H1 (cell line): ENCODE measurements around the gene RNF130.

ENCODE experiments used
- CBX8 ChIP-seq: fragments of 300-800, 300-1000 bp; sonication (generic); IDR thresholded peaks from 2 replicates; pipeline ENCODE4 v1.7.1; 2016; ENCODE audit warnings: low read depth, low read length, borderline replicate concordance
- HDAC6 ChIP-seq: IDR thresholded peaks from one replicate; pipeline ENCODE4 v1.7.1; 2012; ENCODE audit warnings: low read depth, mild to moderate bottlenecking, inconsistent platforms, low read length, moderate library complexity
- TF ChIP-seq, protein P1 (sequence below), 3 experiments: IDR thresholded peaks; 1 replicate in 2 of 3; 2 replicates in 1 of 3; pipeline versions ENCODE4 v1.5.1 to v1.6.1; 2011; ENCODE audit warnings: low read length in 3 of 3, mild to moderate bottlenecking in 3 of 3, inconsistent platforms in 2 of 3, low read depth in 1 of 3, moderate library complexity in 1 of 3; ENCODE audit not compliant: insufficient read depth in 1 of 3; ENCODE audit errors: control extremely low read depth in 1 of 3

DNA sequence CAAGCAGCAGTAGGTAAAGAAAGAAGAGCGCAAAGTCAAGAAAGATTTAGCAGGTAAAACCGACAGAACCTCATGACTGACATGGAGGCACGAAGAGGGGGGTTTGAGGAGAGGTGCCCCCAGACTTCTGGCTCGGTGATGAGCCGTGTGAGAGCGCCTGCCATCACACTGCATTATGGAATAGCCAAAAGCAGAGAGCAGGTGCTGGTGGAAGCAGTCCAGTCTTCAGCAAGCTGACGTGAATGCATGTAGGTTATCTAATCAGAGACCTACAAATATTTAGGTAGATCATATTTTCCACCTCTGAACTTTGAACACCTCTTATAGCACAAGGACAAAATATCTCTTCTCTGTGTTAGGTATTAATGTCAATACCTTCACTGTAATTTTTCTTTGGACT lies 68.4 kb downstream of the RNF130 start:
- TF ChIP-seq CBX8, result no peak
- TF ChIP-seq, protein P1, sequence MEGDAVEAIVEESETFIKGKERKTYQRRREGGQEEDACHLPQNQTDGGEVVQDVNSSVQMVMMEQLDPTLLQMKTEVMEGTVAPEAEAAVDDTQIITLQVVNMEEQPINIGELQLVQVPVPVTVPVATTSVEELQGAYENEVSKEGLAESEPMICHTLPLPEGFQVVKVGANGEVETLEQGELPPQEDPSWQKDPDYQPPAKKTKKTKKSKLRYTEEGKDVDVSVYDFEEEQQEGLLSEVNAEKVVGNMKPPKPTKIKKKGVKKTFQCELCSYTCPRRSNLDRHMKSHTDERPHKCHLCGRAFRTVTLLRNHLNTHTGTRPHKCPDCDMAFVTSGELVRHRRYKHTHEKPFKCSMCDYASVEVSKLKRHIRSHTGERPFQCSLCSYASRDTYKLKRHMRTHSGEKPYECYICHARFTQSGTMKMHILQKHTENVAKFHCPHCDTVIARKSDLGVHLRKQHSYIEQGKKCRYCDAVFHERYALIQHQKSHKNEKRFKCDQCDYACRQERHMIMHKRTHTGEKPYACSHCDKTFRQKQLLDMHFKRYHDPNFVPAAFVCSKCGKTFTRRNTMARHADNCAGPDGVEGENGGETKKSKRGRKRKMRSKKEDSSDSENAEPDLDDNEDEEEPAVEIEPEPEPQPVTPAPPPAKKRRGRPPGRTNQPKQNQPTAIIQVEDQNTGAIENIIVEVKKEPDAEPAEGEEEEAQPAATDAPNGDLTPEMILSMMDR (IDR thresholded peaks at IDR 0.05; ENCODE audit: control extremely low read depth in 1 of 3, insufficient read depth in 1 of 3, low read depth in 1 of 3, low read length in 3 of 3), result no peak
- no peak for TF ChIP-seq HDAC6
